Coronary artery (tissue), 2 donors: ENCODE measurements around the gene MYO1D.

ENCODE experiments used
- DNase-seq: peaks from one replicate; pipeline ENCODE4 v3.0.0-alpha.2; 2017; ENCODE audit warnings: low spot score
- H3K27ac ChIP-seq, 2 donors: fragments of 200-600 bp; sonication (generic); one replicate each; pipeline ENCODE4 v1.5.1; 2016 to 2019
- H3K4me3 ChIP-seq: fragments of 200-600 bp; sonication (generic); 2 replicates; pipeline ENCODE4 v1.5.1; 2016; ENCODE audit warnings: mild to moderate bottlenecking, moderate library complexity
- CTCF ChIP-seq: fragments of 200-600 bp; sonication (generic); IDR thresholded peaks from one replicate; pipeline ENCODE4 v1.5.1; 2019; ENCODE audit warnings: antibody characterized with exemption

MYO1D gene

GRCh38 chr17:32546031-32546444, 330.9 kb downstream of the MYO1D start:
- no peak overlapping the region for H3K4me3 ChIP-seq
- no peak for TF ChIP-seq CTCF
- DNase-seq = no peak
- H3K27ac ChIP-seq = no peak overlapping the region

DNA sequence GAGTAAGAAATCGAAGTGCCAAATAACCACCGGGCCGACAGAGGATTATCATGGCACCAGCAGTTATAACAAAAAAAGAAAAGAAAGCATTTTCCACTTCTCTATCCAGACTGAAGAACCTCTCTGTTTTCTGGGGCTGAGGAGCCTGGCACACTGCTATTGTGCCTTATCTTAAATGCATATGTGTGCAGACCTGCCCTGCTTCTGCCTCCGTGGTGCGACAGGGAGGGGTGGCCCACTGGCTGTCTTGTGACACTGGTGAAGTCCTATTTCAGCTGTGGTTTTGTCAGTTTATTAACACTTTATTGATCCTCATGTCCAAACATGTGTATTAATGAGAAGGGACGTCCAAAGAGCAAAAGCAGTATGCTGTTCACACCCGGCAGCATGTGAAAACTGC, 334.7 kb downstream of the MYO1D start:
- Histone ChIP-seq H3K27ac (no peak overlapping the region), H3K4me3 (no peak overlapping the region)
- no peak for DNase-seq
- no peak for TF ChIP-seq CTCF

DNA sequence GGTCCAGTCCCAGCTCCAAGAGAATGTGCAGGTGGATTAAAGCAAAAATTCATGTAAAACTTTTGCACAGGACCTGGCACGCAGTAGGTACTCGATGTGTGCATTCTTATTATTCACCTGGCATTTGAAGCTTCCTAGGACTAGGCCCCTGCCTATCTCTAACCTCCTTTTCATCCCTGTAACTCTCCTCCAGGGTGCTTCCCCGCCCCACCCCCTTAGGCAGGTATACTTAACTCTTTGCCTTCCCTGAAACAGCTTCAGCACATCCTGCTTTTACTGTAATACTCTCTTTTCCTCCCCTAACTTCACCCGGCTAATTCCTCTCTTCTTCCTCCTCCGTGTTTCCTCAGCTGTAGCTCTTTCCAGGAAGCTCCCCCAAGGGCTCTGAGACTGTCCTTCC, 335.3 kb downstream of the MYO1D start:
- H3K4me3 ChIP-seq = no peak overlapping the region
- no peak for DNase-seq
- TF ChIP-seq CTCF = no peak

GRCh38 chr17:32536736-32537643, 339.9 kb downstream of the MYO1D start:
- no peak overlapping the region for H3K4me3 ChIP-seq
- no peak overlapping the region for H3K27ac ChIP-seq
- no peak for DNase-seq
- TF ChIP-seq CTCF = no peak

More for the DNA sequence above, 335.3 kb downstream of the MYO1D start:
- no peak overlapping the region for H3K27ac ChIP-seq

DNA sequence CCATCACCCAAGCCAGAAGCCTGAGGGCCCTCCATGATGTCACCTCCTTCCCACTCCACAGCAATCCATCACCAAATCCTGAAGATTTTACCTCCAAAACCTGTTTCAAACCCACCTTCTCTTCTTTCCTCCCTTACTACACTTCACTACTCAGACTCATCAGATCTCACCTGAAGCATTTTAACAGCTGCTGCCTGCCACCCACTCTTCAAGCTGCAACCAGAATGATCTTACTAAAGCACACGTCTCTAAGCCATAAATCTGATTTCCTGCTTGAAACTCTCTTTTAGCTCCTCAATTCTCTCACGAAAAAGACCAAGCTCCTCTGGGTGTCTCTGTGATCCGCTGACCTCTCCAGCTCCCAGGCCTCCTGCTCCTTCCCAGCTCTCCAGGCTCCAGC, 343.6 kb downstream of the MYO1D start:
- no peak for TF ChIP-seq CTCF
- Histone ChIP-seq H3K27ac (no peak overlapping the region), H3K4me3 (no peak overlapping the region)
- DNase-seq = no peak

- DNase-seq = no peak
- H3K27ac ChIP-seq = no peak overlapping the region
- no peak for TF ChIP-seq CTCF
- no peak overlapping the region for H3K4me3 ChIP-seq
These were observed 347.3 kb downstream of the MYO1D start for GRCh38 chr17:32529604-32530003.

- Histone ChIP-seq H3K27ac (no peak overlapping the region), H3K4me3 (no peak overlapping the region)
- TF ChIP-seq CTCF = no peak
- DNase-seq = no peak
These were observed 348.1 kb downstream of the MYO1D start for GRCh38 chr17:32528825-32529224.
